Activated T-helper 2 cell treated with anti-CD3 and anti-CD28 coated beads, Interferon-gamma antibody, Interleukin-2, Interleukin-4, amounts not matched to agents 10 μg/mL and 5 μg/mL and 100 μg/mL, durations not matched to agents 14 hours and 24 hours and 36 hours (primary cell): Measurements from ENCODE around the gene SMARCA2. TPM values are rescaled to one million over a fixed set of nuclear protein-coding genes. Genes with fewer than 3 reads are reported as not detected.

Source experiments
- DNase-seq: peaks from one replicate; pipeline ENCODE4 v3.0.0; 2021; ENCODE audit warnings: low spot score
- H3K27ac Mint-ChIP-seq: one replicate; pipeline ENCODE4 v1.8.0; 2021; ENCODE audit warnings: mixed read lengths
- H3K27me3 Mint-ChIP-seq: one replicate; pipeline ENCODE4 v1.8.0; 2021; ENCODE audit warnings: low read depth, mixed read lengths
- H3K36me3 Mint-ChIP-seq: one replicate; pipeline ENCODE4 v1.8.0; 2021; ENCODE audit warnings: low read depth, mixed read lengths
- H3K4me1 Mint-ChIP-seq: one replicate; pipeline ENCODE4 v1.8.0; 2021; ENCODE audit warnings: low read depth, mixed read lengths
- H3K4me3 Mint-ChIP-seq: one replicate; pipeline ENCODE4 v1.8.0; 2021; ENCODE audit warnings: low read depth, mild to moderate bottlenecking, moderate library complexity, mixed read lengths
- H3K9me3 Mint-ChIP-seq: one replicate; pipeline ENCODE4 v1.8.0; 2021; ENCODE audit warnings: mixed read lengths
- intact Hi-C: fragments of 100-400 bp; cut with micrococcal nuclease; formaldehyde crosslinking; loops from one replicate; pipeline ENCODE4 v1.15.1; 2023
- total RNA-seq: library from RNA; stranded (reverse); gene quantifications from 2 replicates; pipeline ENCODE4 v1.2.3, GENCODE V29; 2022

Gene SMARCA2
- total RNA-seq, 1 donor from 2014 or later, result 84.5 TPM

- no peak for DNase-seq
- peaks cover 36% of the 10 kb centered on the region for H3K4me1 Mint-ChIP-seq
- intact Hi-C loops, result no loop called here
- H3K4me3 Mint-ChIP-seq, result no peak overlapping the region
- no peaks in the 10 kb centered on the region for H3K9me3 Mint-ChIP-seq
- H3K27me3 Mint-ChIP-seq, result no peaks in the 10 kb centered on the region
- no peak overlapping the region for H3K27ac Mint-ChIP-seq
- H3K36me3 Mint-ChIP-seq, result peaks cover 46% of the 10 kb centered on the region
These were observed 148.2 kb downstream of the SMARCA2 start for GRCh38 chr9:2163231-2163885.

- Mint-ChIP-seq H3K27ac (no peak overlapping the region), H3K27me3 (no peaks in the 10 kb centered on the region), H3K9me3 (no peaks in the 10 kb centered on the region), H3K4me1 (peaks cover 29% of the 10 kb centered on the region), H3K36me3 (peaks cover 50% of the 10 kb centered on the region), H3K4me3 (no peak overlapping the region)
- intact Hi-C loops, result no loop called here
- no peak for DNase-seq
These were observed 149.1 kb downstream of the SMARCA2 start for GRCh38 chr9:2164268-2164667.

GRCh38 chr9:2166203-2166602, 151.1 kb downstream of the SMARCA2 start:
- Mint-ChIP-seq H3K27me3 (no peaks in the 10 kb centered on the region), H3K36me3 (peaks cover 53% of the 10 kb centered on the region), H3K4me1 (peaks cover 18% of the 10 kb centered on the region), H3K9me3 (no peaks in the 10 kb centered on the region), H3K27ac (no peak overlapping the region), H3K4me3 (no peak overlapping the region)
- intact Hi-C loops, result no loop called here
- no peak for DNase-seq

- no peaks in the 10 kb centered on the region for H3K9me3 Mint-ChIP-seq
- intact Hi-C loops, result no loop called here
- no peak overlapping the region for H3K4me3 Mint-ChIP-seq
- H3K27ac Mint-ChIP-seq, result no peak overlapping the region
- H3K27me3 Mint-ChIP-seq, result no peaks in the 10 kb centered on the region
- DNase-seq, result no peak
- peaks cover 58% of the 10 kb centered on the region for H3K36me3 Mint-ChIP-seq
- peaks cover 8% of the 10 kb centered on the region for H3K4me1 Mint-ChIP-seq
These were observed 153.9 kb downstream of the SMARCA2 start for GRCh38 chr9:2169035-2169434.

GRCh38 chr9:2170722-2171121, 155.6 kb downstream of the SMARCA2 start:
- intact Hi-C loops, result no loop called here
- H3K36me3 Mint-ChIP-seq, result peaks cover 49% of the 10 kb centered on the region
- DNase-seq, result no peak
- H3K27me3 Mint-ChIP-seq, result no peaks in the 10 kb centered on the region
- H3K27ac Mint-ChIP-seq, result no peak overlapping the region
- H3K9me3 Mint-ChIP-seq, result no peaks in the 10 kb centered on the region
- H3K4me3 Mint-ChIP-seq, result no peak overlapping the region
- H3K4me1 Mint-ChIP-seq, result peaks cover 2% of the 10 kb centered on the region

GRCh38 chr9:2173170-2173569, 158.0 kb downstream of the SMARCA2 start:
- no peaks in the 10 kb centered on the region for H3K27me3 Mint-ChIP-seq
- H3K36me3 Mint-ChIP-seq, result peaks cover 35% of the 10 kb centered on the region
- no peak for DNase-seq
- no peaks in the 10 kb centered on the region for H3K4me1 Mint-ChIP-seq
- H3K4me3 Mint-ChIP-seq, result no peak overlapping the region
- no peak overlapping the region for H3K27ac Mint-ChIP-seq
- H3K9me3 Mint-ChIP-seq, result no peaks in the 10 kb centered on the region
- intact Hi-C loops, result no loop called here

GRCh38 chr9:2173861-2174260, 158.7 kb downstream of the SMARCA2 start:
- Mint-ChIP-seq H3K36me3 (peaks cover 35% of the 10 kb centered on the region), H3K27me3 (no peaks in the 10 kb centered on the region), H3K4me3 (no peak overlapping the region), H3K9me3 (no peaks in the 10 kb centered on the region), H3K27ac (no peak overlapping the region), H3K4me1 (no peaks in the 10 kb centered on the region)
- no peak for DNase-seq
- intact Hi-C loops, result no loop called here

- DNase-seq, result no peak
- no peaks in the 10 kb centered on the region for H3K27me3 Mint-ChIP-seq
- H3K36me3 Mint-ChIP-seq, result peaks cover 31% of the 10 kb centered on the region
- H3K4me3 Mint-ChIP-seq, result no peak overlapping the region
- no peaks in the 10 kb centered on the region for H3K4me1 Mint-ChIP-seq
- intact Hi-C loops, result no loop called here
- no peaks in the 10 kb centered on the region for H3K9me3 Mint-ChIP-seq
- no peak overlapping the region for H3K27ac Mint-ChIP-seq
These were observed 159.2 kb downstream of the SMARCA2 start for GRCh38 chr9:2174306-2174705.

GRCh38 chr9:2174911-2175310, 159.8 kb downstream of the SMARCA2 start:
- H3K36me3 Mint-ChIP-seq, result peaks cover 29% of the 10 kb centered on the region
- no peak overlapping the region for H3K27ac Mint-ChIP-seq
- H3K4me1 Mint-ChIP-seq, result no peaks in the 10 kb centered on the region
- H3K27me3 Mint-ChIP-seq, result no peaks in the 10 kb centered on the region
- H3K4me3 Mint-ChIP-seq, result no peak overlapping the region
- intact Hi-C loops, result no loop called here
- no peak for DNase-seq
- H3K9me3 Mint-ChIP-seq, result no peaks in the 10 kb centered on the region

GRCh38 chr9:2177121-2177520, 162.0 kb downstream of the SMARCA2 start:
- intact Hi-C loops, result no loop called here
- H3K9me3 Mint-ChIP-seq, result no peaks in the 10 kb centered on the region
- H3K4me3 Mint-ChIP-seq, result no peak overlapping the region
- no peak overlapping the region for H3K27ac Mint-ChIP-seq
- H3K36me3 Mint-ChIP-seq, result peaks cover 17% of the 10 kb centered on the region
- no peaks in the 10 kb centered on the region for H3K27me3 Mint-ChIP-seq
- no peak for DNase-seq
- no peaks in the 10 kb centered on the region for H3K4me1 Mint-ChIP-seq

GRCh38 chr9:2178034-2178734, 163.0 kb downstream of the SMARCA2 start:
- Mint-ChIP-seq H3K36me3 (peaks cover 12% of the 10 kb centered on the region), H3K27me3 (no peaks in the 10 kb centered on the region), H3K4me3 (no peak overlapping the region), H3K27ac (no peak overlapping the region), H3K4me1 (no peaks in the 10 kb centered on the region), H3K9me3 (no peaks in the 10 kb centered on the region)
- DNase-seq, result no peak
- intact Hi-C loops, result loop anchor here (2.0 kb wide), 1 partner anchor 45 kb away; no protein-coding TSS in a partner anchor

GRCh38 chr9:2179567-2179966, 164.4 kb downstream of the SMARCA2 start:
- H3K36me3 Mint-ChIP-seq, result peaks cover 17% of the 10 kb centered on the region
- H3K9me3 Mint-ChIP-seq, result no peaks in the 10 kb centered on the region
- intact Hi-C loops, result loop anchor here (2.0 kb wide), 1 partner anchor 47 kb away; no protein-coding TSS in a partner anchor
- H3K4me3 Mint-ChIP-seq, result no peak overlapping the region
- no peak overlapping the region for H3K27ac Mint-ChIP-seq
- no peak for DNase-seq
- no peaks in the 10 kb centered on the region for H3K4me1 Mint-ChIP-seq
- no peaks in the 10 kb centered on the region for H3K27me3 Mint-ChIP-seq

GRCh38 chr9:2180154-2180553, 165.0 kb downstream of the SMARCA2 start:
- DNase-seq, result no peak
- intact Hi-C loops, result no loop called here
- Mint-ChIP-seq H3K4me3 (no peak overlapping the region), H3K36me3 (peaks cover 21% of the 10 kb centered on the region), H3K9me3 (no peaks in the 10 kb centered on the region), H3K27ac (no peak overlapping the region), H3K4me1 (no peaks in the 10 kb centered on the region), H3K27me3 (no peaks in the 10 kb centered on the region)
